NCI-H2196 (cell line): Measurements from ENCODE around the gene PNPLA2.

Experiments used
- DNase-seq: peaks from one replicate; lab custom pipeline; 2025; ENCODE audit not compliant: unreplicated experiment; lab: John Stamatoyannopoulos, UW

The PNPLA2 gene

DNA sequence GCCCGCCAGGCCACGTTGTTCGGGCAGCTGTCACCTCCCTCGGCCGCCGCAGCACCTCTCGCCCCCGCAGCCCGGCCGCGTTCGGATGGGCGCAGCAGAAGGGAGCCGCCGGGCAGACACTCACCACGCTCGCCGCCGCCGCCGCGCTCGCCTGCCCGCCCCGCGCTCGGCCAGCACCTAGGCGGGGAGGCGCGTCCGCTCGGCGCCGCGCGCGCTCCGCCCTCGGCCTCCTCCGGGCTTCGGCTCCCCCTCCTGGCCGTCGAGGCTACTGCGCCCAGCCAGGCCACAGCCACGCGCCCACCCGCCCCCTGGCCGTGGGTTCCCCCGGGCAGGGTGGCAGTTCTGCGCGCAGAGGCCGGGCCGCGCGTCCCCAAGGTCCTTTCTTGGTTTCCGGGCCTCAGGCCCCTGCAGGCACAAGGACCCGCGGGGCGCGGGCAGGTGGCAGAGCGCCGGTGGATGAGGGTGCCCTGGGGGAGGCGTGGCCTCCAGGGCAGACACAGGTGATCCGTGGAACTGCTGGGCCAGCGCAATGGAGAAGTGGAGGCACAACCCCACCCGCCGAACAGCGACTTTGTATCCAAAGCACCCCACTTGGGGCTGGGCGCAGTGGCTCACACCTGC, 20.5 kb upstream of the PNPLA2 start, which contains the start of gene SLC25A22:
Gene SLC25A22 (minus strand): TSS at position 189 of the 621 bp plus-strand sequence. CDS start 3,275 bp downstream, outside the sequence.
- peak; percentile 90 for DNase-seq

DNA sequence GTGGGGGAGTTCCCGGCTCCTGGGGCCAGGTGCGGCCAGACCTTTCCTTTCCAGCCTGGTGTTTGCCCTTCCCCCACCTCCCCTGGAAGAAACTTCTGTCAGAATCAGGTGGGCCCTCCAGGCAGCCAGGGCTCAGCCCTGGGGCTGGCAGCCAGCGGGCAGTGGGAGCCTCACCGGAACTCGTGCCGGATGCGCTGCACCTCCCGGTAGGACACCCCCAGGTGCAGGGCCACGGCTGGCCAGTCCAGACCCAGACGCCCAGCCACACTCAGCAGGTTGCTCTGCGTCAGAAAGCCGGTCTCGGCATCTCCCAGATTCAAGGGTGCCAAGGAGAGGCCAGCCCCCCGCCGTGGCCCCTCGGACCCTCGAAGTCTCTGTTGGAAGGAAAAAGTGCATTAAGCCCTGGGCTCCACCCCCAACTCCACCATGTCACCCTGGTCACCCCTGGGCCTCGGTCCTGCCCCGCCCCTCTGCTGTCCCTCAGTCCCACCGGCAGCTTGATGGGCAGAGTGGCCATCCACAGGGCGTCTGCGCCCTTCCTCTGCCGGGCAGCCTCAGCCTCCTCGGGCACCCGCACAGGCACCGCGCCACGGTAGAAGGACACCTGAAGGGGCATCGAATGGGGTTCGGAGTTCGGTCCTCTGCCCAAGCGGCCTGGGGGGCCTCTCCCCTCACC, 18.9 kb upstream of the PNPLA2 start:
- no peak for DNase-seq

DNA sequence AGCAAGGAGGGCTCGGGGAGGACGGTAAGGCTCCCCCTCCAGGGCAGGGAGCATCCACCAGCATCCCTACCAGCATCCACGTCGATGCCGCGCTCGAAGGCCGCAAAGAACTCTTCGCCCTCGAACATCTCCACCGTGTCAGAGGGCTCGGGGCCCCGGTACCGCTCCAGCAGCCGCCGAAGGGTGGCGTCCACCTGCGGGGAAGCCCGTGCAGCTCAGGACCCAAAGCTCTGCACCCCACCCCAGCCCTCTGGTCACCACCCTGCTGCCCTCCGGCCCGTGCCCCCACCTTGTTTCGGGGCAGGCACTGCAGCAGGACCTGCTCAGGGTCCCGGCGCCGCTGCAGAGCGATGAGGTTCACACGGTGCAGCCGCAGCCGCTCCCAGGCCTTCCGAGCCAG, 18.2 kb upstream of the PNPLA2 start:
- no peak for DNase-seq

DNA sequence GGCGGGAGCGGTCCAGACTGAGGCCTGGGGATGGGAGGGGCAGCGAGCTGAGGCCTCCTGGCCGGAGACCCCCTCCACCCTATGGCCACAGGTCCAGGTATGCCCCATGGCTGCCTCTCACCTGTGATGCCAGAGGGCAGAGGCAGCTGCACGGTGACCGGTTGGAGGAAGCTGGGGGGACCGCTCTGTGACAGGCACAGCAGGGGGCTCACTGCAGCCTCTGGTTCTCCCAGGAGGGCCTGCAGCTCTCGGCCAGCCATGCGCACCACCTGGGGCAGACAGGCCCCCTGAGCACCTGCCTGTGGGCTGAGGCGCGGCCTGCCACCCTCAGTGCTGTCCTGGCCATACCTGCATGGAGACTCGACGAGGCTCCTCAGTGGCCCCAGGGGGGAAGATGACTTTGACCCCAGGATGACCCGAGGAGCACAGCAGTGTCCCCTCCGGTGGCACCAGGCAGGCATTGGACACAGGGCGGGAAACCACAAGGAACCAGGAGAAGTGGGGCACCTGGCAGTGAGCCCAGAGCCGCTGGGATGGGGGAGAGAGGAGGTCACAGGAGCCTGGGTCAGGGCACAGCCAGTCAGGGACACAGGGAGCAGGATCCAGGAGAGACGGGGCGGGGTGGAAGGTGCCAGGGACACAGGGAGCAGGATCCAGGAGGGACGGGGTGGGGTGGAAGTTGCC, 17.5 kb upstream of the PNPLA2 start:
- DNase-seq, result no peak

DNA sequence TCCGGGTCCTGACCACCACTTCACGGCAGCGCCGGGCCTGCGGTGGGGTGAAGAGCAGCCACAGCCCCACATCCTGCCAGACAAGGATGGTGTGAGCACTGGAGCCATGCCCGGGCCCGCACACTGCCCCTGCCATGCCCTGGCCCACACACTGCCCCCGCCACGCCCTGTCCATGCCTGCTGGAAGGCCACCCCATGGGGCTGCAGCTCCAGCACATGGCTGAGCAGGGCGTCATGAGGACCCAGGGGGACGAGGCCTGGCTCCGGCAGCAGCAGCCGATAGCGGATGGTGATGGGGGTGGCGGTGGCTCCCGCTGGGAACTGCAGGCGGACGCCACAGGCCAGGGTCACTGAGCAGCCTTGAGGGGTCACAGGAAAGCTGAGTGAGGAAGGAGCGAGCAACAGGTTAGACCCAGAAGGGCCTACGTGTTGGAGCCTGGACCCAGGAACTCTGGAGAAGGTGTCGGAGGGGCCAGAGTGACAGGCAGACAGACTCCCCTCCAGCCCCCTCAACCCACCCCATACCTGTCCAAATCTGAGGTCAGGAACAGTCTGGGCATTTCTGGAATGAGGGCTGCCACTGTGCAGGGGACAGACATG, 16.6 kb upstream of the PNPLA2 start:
- DNase-seq, result no peak

DNA sequence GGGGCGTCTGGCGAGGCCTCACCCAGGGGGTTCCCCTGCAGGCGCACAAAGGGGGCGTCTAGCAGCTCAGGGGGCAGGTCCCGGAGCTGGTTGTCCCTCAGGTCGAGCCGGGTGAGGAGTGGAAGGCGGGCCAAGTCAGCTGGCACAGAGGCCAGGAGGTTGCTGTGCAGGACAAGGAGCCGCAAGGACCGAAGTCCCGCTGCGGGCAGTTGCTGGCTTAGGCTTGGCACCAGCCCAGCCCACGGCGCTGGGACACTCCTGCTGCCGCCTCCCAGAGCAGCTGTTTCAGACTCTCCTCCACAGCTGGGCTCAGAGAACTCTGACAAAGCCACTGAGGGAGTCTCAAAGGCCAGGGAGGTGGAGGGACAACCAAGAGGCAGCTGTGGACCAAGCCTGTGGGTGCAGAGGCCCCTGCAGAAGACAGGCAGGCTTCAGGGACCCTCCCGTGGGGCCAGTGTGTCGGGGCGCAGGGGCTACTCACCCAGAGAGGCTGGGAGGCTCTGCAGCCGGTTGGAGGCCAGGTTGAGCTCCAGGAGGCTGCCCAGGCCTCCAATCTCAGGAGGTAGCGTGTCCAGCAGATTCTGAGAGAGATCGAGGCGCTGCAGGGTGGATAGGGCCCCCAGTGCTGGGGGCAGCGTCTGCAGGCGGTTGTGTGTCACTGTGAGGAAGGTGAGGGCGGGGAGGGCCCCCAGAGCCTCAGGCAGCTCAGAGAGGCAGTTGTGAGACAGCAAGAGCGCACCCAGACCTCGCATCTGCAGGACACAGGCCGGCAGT, 15.8 kb upstream of the PNPLA2 start:
- peak; percentile 11 for DNase-seq

DNA sequence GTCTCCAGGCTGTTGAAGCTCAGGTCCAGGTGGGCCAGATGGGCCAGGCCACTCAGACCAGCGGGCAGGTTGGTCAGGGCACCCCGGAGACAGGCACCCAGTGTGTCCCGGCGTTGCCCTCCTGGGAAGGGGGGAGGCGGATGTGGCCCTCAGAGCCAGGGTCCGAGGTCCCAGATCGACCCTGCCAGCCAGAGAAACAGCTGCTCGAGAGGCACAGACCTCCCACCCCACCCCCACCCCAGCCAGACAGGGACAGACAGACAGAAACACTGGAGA, 15.3 kb upstream of the PNPLA2 start:
- no peak for DNase-seq

DNA sequence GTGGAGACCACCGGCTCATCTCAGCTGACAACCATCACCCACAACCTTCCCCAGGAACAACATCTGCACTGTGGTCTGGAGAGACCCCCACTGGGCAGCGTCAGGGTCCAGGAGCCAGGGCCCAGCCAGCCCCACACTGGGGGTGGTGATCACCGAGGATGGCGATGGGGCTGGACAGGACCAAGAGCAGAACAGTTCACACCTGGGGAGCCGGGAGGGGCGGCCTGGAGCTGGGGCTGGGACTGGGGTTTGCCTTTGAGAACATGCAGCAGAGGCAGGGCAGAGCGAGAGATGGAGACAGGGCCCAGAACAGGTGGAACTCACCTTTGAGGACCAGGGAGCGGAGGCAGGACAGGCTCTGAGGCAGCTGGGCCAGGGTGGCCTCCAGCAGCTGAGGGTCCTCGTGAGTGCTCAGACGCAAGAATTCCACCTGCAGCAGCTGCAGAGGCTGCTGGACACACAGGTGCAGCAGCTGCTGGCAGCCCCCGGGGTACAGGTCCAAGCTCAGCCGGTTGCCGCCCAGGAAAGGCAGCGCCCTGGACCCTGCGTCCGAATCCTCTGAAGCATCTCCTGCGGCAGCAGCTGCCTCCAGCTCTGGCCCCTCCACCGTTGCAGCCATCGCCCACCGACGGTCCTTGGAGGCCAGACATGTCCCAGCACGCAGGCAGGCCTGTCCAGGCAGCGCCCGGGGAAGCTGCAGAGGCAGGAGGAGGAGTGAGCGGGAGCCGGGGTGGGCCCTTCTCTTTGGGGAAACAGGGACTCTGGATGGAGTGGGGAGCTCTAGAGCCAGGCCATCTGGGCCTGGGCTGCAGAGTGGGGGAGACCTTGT, 14.7 kb upstream of the PNPLA2 start:
- DNase-seq, result no peak

DNA sequence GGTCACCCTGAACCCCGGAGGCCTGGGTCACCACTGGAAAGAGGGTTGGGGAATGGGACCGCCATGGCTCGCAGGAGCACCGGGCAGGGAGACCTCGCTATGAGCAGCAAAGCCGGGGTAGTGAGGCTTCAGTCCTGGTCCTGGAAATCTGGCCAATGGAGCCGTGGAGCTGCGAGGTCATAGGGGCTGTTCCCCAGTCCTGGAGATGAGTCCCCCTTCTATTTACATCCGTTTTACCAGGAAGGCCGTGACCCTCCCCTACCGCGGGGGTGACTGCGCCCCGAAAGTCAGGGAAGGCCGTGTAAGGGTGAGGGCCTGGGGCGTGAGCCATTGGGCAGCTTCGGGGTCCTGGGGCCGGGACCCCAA, 14.1 kb upstream of the PNPLA2 start:
- no peak for DNase-seq

DNA sequence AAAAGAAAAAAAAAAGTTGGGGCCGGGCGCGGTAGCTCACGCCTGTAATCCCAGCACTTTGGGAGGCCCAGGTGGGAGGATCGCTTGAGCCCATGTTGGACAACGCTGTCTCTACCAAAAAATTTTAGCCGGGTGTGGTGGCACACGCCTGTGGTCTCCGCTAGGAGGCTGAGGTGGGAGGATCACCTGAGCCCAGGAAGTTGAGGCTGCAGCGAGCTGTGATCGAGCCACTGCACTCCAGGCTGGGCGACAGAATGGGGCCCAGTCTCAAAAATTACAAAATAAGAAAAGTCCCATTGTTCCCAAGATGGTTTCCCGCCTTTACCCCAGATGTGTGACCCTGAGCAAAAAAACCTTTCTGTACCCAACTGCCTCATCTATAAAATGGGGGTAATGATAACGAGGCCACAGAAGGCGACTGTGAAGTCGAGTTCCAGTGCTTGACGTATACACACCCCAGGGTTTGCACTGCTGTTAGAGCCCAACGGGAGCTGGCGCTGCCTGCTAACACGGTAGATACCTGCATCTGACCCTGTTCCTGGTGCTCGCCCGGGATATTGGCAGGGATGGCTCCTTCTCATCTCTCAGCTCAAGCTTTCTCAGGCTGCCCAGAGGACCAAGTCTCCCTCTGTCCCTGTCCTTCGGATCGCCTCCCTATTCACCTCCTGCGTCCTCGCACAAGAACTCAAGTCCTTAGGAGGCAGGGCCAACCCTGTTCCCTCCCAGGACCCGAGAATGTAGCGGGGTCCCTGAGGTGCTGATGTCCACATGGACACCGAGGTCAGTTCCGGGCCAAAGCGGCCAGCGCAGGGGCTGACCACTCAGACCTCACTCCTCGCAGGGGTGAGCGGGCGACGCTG, 10.1 kb upstream of the PNPLA2 start:
- DNase-seq, result no peak

DNA sequence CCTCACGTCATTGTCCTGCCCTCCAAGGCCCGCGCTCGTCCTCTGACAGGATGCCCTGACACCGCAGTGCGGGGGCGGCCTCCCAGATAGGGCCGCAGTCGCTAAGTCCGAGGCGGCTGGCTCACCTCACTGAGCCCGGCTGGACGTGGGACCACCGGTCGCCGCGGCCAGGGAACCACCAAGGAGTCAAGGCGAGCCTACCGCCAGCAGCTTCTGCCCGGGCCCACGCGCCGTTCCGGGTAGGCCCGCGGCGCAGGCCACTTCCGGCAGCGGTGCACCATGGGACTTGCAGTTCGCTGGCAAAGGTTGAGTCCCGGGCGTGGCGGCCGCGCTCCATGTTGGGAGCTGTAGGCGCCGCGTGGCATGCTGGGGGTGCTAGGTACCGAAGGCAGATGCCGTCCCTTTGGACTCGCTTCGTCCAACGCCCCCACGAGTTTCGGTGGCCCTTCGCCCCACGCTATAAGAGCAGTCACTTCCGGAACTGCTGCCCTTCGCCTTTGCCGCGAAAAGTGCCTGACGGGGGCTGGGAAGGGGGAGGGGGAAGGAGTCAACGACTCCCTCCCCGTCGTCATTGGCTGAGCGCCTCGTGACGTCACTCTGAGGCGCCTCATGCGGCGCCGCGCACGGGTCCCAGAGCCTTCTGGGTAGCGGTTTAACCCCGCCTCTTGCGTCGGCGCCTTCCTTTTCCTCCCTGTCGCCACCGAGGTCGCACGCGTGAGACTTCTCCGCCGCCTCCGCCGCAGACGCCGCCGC, 9.3 kb upstream of the PNPLA2 start, which contains the start of gene RPLP2:
Gene RPLP2 (plus strand): TSS at position 681 of the 753 bp plus-strand sequence. CDS start 268 bp downstream, outside the sequence.
- peak; percentile 98 for DNase-seq

DNA sequence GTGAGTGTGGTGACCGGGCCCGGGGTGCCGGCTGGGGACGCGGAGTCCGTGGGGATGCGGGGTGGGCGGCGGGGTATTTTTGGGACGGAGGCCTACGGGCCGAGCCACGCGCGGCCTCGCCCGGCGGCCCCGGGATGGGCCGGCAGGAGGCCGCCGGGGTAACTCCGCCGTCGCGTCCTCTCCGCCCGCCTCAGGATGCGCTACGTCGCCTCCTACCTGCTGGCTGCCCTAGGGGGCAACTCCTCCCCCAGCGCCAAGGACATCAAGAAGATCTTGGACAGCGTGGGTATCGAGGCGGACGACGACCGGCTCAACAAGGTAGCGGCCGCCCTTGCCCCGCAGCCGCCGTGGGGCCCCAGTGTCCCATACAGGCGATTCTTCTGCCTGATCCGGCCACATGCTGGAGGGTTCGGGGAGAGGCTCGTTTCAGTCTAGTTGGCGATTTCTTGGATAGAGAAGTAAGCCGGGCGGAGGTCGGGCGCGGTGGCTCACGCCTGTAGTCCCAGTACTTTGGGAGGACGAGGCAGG, 8.6 kb upstream of the PNPLA2 start:
- DNase-seq, result no peak

DNA sequence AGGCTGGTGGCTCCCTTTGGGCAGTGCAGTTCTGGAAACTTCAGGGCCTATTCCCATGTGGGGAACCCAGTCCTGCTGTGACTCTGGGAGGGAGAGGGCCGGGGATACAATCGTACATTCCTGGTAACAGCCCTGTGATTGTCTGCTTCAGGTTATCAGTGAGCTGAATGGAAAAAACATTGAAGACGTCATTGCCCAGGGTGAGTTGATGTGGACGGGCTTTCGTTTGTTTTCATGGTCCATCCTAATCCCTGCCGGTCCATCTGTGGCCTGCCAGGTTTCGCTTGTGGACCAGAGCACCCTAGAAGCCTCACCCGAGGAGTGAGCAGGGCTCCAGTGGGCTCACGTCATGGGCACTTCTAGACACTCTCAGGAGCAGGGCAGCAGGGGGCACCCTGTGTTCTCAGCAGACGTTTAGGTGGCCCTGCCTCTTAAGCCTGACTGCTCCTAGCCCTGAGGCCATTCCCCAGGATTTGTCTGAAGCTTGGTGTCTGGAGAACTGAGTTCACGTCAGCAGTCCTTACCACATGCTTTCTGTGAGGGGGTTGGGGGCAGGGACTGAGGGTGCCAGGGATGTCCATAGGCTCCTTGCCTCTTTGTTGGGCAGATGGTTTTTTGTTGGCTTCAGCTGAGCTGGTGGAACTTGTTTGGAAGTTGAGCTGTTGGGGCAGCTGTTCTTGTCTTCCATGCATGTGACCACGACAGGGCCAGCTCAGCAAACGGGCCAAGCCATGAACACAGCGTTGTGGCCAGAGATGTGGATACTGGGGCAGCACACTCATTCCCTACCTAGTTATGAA, 7.1 kb upstream of the PNPLA2 start:
- no peak for DNase-seq

DNA sequence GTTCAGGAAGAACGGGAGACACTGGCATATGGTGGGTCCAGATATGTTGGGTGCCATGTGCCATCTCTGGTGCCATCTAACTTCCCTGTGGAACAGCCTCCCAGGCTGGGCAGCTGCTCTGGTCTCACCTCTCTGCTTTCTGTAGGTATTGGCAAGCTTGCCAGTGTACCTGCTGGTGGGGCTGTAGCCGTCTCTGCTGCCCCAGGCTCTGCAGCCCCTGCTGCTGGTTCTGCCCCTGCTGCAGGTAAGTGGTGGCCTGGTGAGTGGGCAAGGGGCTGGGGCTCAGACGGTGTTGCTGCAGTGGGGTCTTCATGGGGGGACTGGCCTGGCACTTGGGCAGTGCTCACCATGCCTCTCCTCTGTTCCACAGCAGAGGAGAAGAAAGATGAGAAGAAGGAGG, 6.3 kb upstream of the PNPLA2 start:
- no peak for DNase-seq

DNA sequence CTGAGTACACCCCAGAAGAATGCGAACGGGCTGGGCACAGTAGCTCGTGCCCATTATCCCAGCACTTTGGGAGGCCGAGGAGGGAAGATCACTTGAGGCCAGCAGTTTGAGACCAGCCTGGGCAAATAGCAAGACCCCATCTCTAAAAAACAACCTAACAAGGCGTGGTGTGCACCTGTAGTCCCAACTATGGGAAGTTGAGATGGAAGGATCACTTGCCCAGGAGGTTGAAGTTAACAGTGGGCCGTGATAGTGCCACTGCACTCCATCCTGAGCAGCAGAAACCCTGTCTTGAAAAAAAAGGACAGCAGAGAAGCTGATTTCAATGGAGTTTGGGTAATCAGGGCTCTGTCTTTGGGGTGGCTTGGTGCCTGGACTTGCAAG, 5.7 kb upstream of the PNPLA2 start:
- DNase-seq, result no peak

DNA sequence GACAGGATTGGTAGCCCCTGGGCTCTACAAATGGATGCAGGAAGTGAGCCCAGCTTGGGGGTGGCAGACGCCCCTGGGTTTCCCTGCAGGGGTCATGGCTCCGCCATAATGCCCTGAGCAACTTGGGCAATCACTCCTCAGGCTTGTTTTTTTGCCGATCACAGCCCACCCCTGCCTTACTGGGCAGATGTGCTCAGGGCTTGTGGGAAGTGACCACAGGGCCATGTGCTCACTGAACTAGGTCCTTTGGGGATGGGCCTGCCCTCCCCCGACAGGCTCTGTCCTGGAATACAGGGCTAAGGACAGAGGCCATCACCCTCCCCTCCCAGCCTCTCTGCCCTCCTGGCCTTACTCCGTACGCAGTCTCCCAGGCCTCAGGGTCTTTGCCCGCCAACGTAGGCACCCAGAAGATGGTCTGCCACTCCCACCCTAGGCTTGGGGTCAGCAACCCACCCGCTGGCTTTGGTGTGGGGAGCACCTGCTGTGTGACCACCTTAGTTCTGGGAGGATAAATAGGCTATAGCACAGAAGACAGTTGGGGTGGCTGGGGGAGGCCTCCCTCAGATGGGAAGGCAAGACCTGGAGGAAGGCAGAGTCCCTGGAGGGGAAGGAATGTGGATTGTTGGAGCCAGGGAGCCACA, 5.1 kb upstream of the PNPLA2 start:
- no peak for DNase-seq

DNA sequence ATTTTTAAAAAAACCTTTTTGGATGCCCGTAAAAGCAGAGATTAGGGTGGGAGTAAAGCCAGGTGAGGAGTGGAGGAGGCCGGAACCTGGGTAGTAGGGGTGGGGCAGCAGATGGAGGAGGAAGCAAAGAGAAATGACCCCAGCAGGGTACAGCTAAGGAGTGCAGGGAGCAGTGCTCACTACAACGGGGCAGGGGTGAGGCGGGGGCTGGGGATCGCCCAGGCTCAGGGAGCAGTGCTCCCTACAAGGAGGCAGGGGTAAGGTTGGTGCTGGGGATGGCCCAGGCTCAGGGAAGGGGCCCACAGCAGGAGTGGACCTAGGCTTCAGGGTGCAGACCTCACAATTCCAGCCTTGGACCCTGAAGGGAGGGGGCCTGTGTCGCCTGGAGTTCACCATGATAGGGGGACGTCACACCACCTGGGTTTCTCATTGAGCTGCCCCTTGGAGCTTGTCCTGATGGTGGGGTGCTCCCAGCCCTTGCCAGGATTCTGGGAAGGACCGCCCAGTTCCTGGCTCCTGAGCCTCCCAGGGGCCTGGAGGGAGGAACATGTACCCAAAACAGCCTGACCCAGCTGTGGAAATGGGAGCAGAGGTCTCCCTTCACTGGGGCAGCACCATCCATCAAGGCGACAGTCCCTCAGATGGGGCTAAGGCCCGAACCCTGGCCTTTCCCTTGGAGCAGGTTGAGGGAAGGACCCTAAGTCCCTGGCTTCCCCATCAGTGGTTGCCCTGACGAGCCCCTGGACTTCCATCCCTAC, 2.9 kb upstream of the PNPLA2 start:
- no peak for DNase-seq
